HG03175 (cell line): ENCODE measurements around the gene NENF.
A peak's percentile ranks its signal among the peaks of the same experiment; 100 is the strongest.
"Not testable (repeated sequence)": the region's sequence is repeated elsewhere in the genome, so short reads cannot be mapped to it uniquely, and the experiment has no call there.

Experiments
- ATAC-seq: cut with Tn5 transposase; IDR thresholded peaks from one replicate; pipeline ENCODE4 v1.9.1; 2021; ENCODE audit warnings: mild to moderate bottlenecking, moderate library complexity; ENCODE audit not compliant: unreplicated experiment

The NENF gene

DNA sequence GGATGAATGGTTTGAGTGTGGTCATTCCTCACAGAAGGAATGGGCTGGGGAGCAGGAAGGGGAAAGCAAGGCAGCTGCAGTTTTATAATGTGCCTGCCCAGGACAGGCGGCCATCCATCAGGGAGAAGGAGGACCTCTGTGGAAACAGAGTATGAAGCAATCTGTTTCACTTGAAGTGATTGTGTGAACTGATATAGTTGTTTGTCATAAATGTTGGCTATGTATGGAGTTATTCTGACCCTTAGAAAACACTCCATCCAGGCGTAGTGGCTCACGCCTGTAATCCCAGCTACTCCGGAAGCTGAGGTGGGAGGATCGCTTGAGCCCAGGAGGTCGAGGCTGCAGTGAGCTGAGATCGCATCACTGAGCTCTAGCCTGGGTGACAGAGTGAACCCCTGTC lies 46.5 kb downstream of the NENF start:
- no peak for ATAC-seq

DNA sequence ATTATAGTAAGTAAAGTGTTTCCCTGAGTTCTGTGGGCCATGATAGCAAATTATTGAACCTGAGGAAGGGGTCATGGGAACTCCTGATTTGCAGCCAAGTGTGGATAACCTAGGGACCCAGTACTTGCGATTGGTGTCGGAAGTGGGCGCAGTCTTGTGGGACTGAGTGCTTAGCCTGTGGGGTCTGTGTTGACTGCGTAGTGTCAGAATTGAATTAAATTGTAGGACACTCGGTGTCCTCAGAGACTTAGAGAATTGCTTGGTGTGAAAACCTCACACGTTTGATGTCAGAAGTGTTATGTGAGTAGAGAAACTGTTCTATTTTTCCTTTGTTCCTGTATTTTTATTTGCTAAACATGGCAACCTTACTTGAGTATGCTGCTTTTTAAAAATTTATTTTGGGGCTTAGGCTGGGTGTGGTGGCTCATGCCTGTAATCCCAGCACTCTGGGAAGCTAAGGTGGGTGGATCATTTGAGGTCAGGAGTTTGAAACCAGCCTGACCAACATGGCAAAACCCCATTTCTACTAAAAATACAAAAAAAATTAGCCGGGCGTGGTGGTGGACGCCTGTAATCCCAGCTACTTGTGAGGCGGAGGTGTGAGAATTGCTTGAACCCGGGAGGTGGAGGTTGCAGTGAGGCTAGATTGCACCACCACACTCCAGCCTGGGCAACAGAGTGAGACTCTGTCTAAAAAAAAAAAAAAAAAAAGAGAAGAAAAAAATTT lies 48.2 kb downstream of the NENF start:
- not testable (repeated sequence) for ATAC-seq

GRCh38 chr1:212481438-212481767 lies 48.7 kb downstream of the NENF start:
- ATAC-seq = no peak

DNA sequence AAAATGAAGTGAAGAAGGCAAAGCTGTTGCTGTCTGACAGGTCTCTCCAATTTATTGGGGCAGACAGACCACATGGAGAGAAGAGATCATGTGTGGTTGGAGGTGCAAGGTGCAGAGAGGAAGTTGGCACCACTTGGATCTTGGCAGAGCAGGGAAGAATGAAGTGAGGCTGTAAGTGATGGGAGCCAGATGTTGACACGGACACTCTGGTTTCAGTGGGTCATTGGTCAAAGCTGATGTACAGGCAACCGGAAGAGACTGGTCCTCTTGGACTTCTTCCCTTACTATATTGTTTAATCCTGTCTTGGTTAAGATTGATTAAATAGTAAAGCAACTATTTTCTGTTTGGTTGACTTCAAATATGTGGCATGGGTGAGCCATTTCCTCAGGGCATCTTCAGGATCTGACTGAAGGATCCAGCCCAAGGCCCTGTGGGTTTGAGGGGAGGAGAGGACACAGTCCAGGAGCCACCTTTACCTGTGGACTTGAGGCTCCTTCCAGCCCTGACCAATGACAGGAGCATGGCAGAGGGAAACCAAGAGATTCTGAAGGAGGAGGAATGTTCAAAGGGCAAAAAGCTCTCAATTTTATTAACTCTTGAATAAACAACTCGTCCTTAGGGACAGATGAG lies 49.4 kb downstream of the NENF start:
- ATAC-seq = no peak

- no peak for ATAC-seq
These were observed 50.1 kb downstream of the NENF start for GRCh38 chr1:212482637-212483441.

DNA sequence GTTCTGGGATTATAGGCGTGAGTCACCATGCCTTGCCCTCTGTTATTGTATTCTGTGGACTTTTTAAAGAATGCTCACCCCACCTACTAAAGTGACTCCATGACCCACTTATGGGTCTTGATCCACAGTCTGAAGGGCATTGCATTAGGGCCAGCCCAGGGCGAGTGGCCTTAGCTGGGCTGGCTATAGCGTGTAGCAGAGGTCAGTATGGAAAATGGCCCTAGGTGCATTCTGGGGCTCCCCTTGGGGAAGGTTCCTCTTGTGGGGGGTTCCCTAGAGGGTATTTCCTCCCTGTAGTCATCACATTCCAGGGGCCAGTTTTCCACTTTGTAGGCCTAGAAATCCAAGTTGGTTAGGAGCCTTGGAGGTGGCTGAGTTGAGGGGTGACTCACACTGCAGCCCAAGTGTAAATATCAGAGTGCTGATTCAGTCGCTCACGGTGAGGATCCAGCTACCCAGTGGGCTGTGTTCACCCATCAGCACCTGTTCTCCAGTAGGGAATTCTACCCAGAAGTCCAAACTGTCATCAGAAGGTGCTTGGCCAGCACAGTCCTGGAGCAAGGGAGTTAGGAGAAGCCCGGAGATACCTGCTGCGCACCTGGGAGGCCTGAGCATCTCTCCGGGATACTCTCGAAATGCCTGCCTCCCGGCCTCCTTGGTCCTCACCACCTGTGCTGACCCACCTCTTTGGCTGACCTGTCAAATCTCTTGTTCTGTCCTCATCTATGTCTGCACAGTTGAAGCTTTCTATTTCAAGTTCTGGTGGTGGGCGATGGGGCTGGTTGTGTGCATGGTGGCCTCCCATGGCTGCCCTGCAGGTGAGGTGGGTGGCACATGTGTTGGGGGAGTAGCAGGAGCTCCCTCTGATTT lies 52.2 kb downstream of the NENF start:
- ATAC-seq = no peak

DNA sequence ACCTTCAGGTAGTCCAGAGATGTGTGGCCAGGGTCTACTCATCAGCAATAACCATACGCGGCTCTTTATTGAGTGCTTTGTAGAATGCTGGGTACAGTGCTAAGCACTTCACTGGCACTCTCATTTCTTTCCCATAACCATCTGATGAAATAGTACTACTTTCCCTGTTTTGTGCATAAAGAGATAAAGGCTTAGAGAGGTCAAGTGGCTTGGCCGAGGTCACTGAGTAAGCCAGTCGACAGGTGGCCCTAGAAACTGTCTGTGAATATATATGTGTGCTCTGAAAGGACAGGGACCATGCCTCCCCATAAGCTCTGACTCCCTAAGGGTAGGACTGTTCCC lies 52.8 kb downstream of the NENF start:
- ATAC-seq = no peak

- ATAC-seq = no peak
These were observed 53.3 kb downstream of the NENF start for GRCh38 chr1:212485913-212486618.

- no peak for ATAC-seq
These were observed 53.9 kb downstream of the NENF start for GRCh38 chr1:212486619-212486975.

GRCh38 chr1:212487286-212487685 lies 54.6 kb downstream of the NENF start:
- no peak for ATAC-seq

DNA sequence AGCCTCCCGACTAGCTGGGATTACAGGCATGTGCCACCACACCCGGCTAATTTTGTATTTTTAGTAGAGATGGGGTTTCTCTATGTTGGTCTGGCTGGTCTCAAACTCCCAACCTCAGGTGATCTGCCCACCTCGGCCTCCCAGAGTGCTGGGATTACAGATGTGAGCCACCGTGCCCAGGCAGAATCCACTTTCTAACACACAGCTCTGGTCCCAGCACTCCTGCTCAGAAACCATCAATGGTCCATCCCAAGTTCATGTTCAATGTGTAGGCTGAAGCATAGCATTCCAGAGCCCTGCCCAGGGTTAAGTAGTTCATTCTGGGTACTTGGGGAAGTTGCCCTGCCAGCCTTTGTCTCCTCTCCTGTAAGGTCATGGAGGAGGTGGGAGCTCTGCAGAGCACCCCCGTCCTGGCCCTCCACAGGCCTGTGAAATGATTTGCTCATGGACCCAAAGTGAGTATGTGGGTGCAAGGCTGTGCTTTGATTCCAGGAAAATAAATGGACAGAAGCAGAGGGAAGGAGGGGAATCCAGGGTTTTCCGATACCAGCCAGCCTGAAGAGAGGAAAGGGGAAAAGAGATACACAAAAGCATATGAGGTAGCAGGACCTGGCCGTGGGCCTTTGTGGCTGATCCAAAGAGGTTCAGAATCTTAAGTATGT lies 55.2 kb downstream of the NENF start:
- ATAC-seq = no peak

DNA sequence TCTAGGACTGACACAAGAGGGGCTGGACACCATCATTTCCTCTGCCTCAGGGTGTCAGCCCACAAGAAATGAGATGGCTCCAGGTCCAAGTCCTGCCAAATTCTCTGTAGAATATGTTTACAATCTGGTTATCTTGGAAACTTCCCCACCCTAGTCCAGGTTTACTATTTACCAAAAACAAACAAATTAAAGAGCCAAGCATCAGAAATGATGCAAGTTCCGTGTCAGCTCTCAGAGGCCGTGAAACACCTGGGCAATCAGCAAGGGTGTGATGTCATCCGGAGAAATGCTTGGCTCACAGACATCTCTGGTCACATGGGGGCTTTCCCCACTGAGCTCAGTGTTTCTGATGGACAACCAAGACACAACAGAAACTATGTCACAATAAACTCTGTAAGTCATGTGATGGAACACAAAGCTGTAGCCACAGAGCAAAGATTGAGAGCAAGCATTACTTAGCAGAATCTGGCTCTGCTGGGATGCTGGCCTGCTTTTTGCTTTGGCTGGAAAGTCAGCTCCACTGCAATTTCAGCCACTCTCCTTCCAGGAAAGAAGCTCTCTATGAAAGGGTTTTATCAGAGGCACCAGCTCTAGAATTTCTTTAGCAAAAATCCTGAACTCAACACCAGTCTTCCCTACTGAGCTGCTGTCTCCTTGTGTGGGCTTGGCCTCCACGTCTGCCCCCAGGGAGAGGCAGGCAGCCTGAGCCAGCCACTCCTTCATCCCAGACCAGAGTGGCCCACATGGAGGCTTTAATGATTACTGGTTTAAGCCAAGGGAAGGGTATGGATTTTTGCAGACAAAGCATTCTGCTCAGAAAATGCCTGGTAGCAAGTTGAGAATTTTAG lies 55.9 kb downstream of the NENF start:
- peak; percentile 66 for ATAC-seq

DNA sequence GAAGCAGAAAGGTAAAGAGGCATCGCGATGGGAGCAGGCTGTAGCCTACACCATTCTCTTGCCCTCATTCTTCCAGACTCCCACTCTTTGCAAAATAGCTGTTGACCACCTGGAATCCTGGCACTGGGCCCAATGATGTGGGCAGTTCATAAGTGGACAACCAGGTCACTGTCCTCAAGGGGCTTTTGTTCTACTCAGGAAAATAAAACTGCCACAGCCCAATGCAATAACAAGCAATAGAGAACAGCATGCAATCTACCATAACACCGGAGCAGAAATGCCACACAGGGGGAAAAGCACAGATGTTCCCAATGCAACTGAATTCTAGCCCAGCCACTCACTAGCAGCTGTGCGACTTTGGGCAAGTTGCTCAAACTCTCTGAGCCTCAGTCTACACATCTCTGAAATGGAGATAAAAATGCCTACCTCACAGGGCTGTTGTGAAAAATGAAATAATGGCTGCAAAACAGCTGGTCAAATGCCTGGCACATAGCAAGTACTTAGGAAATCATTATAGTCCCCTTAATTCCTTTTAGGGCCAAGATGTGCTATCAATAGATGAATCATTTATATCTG lies 56.7 kb downstream of the NENF start:
- no peak for ATAC-seq

GRCh38 chr1:212490276-212490675 lies 57.6 kb downstream of the NENF start:
- ATAC-seq = no peak

- no peak for ATAC-seq
These were observed 58.7 kb downstream of the NENF start for GRCh38 chr1:212491454-212491853.
